ENCODE measurements around the gene SLC25A36.

Gene SLC25A36

GRCh38 chr3:140941434-140942220 lies at the start of gene SLC25A36:
SLC25A36 (plus strand) TSS chr3:140941836; CDS start chr3:140942055, 219 bp downstream.
- peak; percentile 94 to 95 for DNase-seq (ENCODE audit: low read depth in 2 of 2, low spot score in 1 of 2)

- DNase-seq (ENCODE audit: low read depth in 2 of 2, low spot score in 1 of 2) = no peak
These were observed 44.6 kb upstream of the SLC25A36 start for GRCh38 chr3:140896997-140897396.

- DNase-seq (ENCODE audit: low read depth in 2 of 2, low spot score in 1 of 2) = no peak
These were observed 43.1 kb upstream of the SLC25A36 start for GRCh38 chr3:140898340-140899180.

- DNase-seq (ENCODE audit: low read depth in 2 of 2, low spot score in 1 of 2) = no peak
These were observed 42.3 kb upstream of the SLC25A36 start for GRCh38 chr3:140899363-140899762.

GRCh38 chr3:140902791-140903190 lies 38.8 kb upstream of the SLC25A36 start:
- DNase-seq (ENCODE audit: low read depth in 2 of 2, low spot score in 1 of 2) = no peak

- DNase-seq (ENCODE audit: low read depth in 2 of 2, low spot score in 1 of 2) = no peak
These were observed 38.4 kb upstream of the SLC25A36 start for GRCh38 chr3:140903196-140903595.

GRCh38 chr3:140904521-140904920 lies 37.1 kb upstream of the SLC25A36 start:
- DNase-seq (ENCODE audit: low read depth in 2 of 2, low spot score in 1 of 2) = no peak

GRCh38 chr3:140905559-140905958 lies 36.1 kb upstream of the SLC25A36 start:
- no peak for DNase-seq (ENCODE audit: low read depth in 2 of 2, low spot score in 1 of 2)

- no peak for DNase-seq (ENCODE audit: low read depth in 2 of 2, low spot score in 1 of 2)
These were observed 34.9 kb upstream of the SLC25A36 start for GRCh38 chr3:140906785-140907184.

GRCh38 chr3:140910860-140911259 lies 30.8 kb upstream of the SLC25A36 start:
- DNase-seq (ENCODE audit: low read depth in 2 of 2, low spot score in 1 of 2) = no peak

GRCh38 chr3:140911822-140912221 lies 29.8 kb upstream of the SLC25A36 start:
- DNase-seq (ENCODE audit: low read depth in 2 of 2, low spot score in 1 of 2) = no peak

- no peak for DNase-seq (ENCODE audit: low read depth in 2 of 2, low spot score in 1 of 2)
These were observed 27.9 kb upstream of the SLC25A36 start for GRCh38 chr3:140913728-140914127.

- no peak for DNase-seq (ENCODE audit: low read depth in 2 of 2, low spot score in 1 of 2)
These were observed 27.2 kb upstream of the SLC25A36 start for GRCh38 chr3:140914384-140914945.

GRCh38 chr3:140916603-140917002 lies 25.0 kb upstream of the SLC25A36 start:
- no peak for DNase-seq (ENCODE audit: low read depth in 2 of 2, low spot score in 1 of 2)

GRCh38 chr3:140917772-140918171 lies 23.9 kb upstream of the SLC25A36 start:
- no peak for DNase-seq (ENCODE audit: low read depth in 2 of 2, low spot score in 1 of 2)

GRCh38 chr3:140920029-140920428 lies 21.6 kb upstream of the SLC25A36 start:
- no peak for DNase-seq (ENCODE audit: low read depth in 2 of 2, low spot score in 1 of 2)

- DNase-seq (ENCODE audit: low read depth in 2 of 2, low spot score in 1 of 2) = no peak
These were observed 19.0 kb upstream of the SLC25A36 start for GRCh38 chr3:140922634-140923033.

GRCh38 chr3:140924097-140924873 lies 17.4 kb upstream of the SLC25A36 start:
- DNase-seq (ENCODE audit: low read depth in 2 of 2, low spot score in 1 of 2) = no peak

- no peak for DNase-seq (ENCODE audit: low read depth in 2 of 2, low spot score in 1 of 2)
These were observed 14.2 kb upstream of the SLC25A36 start for GRCh38 chr3:140927279-140928069.

GRCh38 chr3:140929446-140929845 lies 12.2 kb upstream of the SLC25A36 start:
- DNase-seq (ENCODE audit: low read depth in 2 of 2, low spot score in 1 of 2) = no peak

Measured in stimulated activated CD8-positive, alpha-beta memory T cell treated with anti-CD3 and anti-CD28 coated beads, Interleukin-4, amount 100 ng/mL, for 4 hours (primary cell).